Neuronal stem cell (in vitro differentiated cells): ENCODE results near the gene RTF2.

Experiments
- DNase-seq: peaks from one replicate; pipeline ENCODE4 v3.0.0-alpha.2; 2013; ENCODE audit warnings: low spot score
- H2AFZ ChIP-seq: one replicate; pipeline ENCODE4 v1.6.1; 2013; ENCODE audit warnings: mild to moderate bottlenecking, low read length, inconsistent platforms
- H2AK5ac ChIP-seq: 2 replicates; pipeline ENCODE4 v1.6.1; 2013; ENCODE audit warnings: low read depth, mild to moderate bottlenecking, inconsistent platforms, low read length, moderate library complexity, mixed read lengths
- H2BK120ac ChIP-seq: 2 replicates; pipeline ENCODE4 v1.6.1; 2013; ENCODE audit warnings: low read depth, mild to moderate bottlenecking, inconsistent platforms, low read length, moderate library complexity, mixed read lengths
- H2BK12ac ChIP-seq: one replicate; pipeline ENCODE4 v1.6.1; 2013; ENCODE audit warnings: low read length, inconsistent platforms
- H2BK15ac ChIP-seq: 2 replicates; pipeline ENCODE4 v1.6.1; 2013; ENCODE audit warnings: mild to moderate bottlenecking, low read length, inconsistent platforms, mixed read lengths
- H2BK5ac ChIP-seq: one replicate; pipeline ENCODE4 v1.6.1; 2013; ENCODE audit warnings: inconsistent platforms, mild to moderate bottlenecking, low read length, moderate library complexity
- H3K14ac ChIP-seq: one replicate; pipeline ENCODE4 v1.6.1; 2013; ENCODE audit warnings: low read length, inconsistent platforms
- H3K18ac ChIP-seq: 2 replicates; pipeline ENCODE4 v1.6.1; 2013; ENCODE audit warnings: low read length, inconsistent platforms
- H3K23ac ChIP-seq: 2 replicates; pipeline ENCODE4 v1.6.1; 2013; ENCODE audit warnings: low read depth, mild to moderate bottlenecking, mixed read lengths, low read length, inconsistent platforms; ENCODE audit not compliant: poor library complexity
- H3K27ac ChIP-seq: replicated peaks from 3 replicates; pipeline ENCODE4 v1.5.1; 2013; ENCODE audit warnings: low read length, inconsistent platforms
- H3K27me3 ChIP-seq, 3 experiments: 2 replicates each; pipeline ENCODE4 v1.6.1; 2013; ENCODE audit warnings: low read length in 3 of 3, mild to moderate bottlenecking in 2 of 3, inconsistent platforms in 1 of 3, low read depth in 1 of 3, mixed read lengths in 1 of 3, moderate library complexity in 1 of 3; ENCODE audit not compliant: control insufficient read depth in 3 of 3, insufficient read depth in 3 of 3
- H3K36me3 ChIP-seq, 2 donors: replicated peaks in 1 of 2; 2 replicates each; pipeline ENCODE4 v1.6.1; 2013; ENCODE audit warnings: low read length in 2 of 2; ENCODE audit not compliant: control insufficient read depth in 2 of 2, insufficient read depth in 2 of 2
- H3K4ac ChIP-seq: 2 replicates; pipeline ENCODE4 v1.6.1; 2013; ENCODE audit warnings: inconsistent platforms, mild to moderate bottlenecking, low read length, moderate library complexity
- H3K4me1 ChIP-seq, 2 donors: 1 replicate in 1 of 2; 2 replicates in 1 of 2; pipeline ENCODE4 v1.6.1; 2013; ENCODE audit warnings: low read length in 2 of 2, low read depth in 1 of 2; ENCODE audit not compliant: control insufficient read depth in 2 of 2, insufficient read depth in 1 of 2
- H3K4me2 ChIP-seq: one replicate; pipeline ENCODE4 v1.6.1; 2013; ENCODE audit warnings: mild to moderate bottlenecking, low read length, inconsistent platforms; ENCODE audit not compliant: insufficient read depth, poor library complexity, severe bottlenecking
- H3K4me3 ChIP-seq, 2 donors: 2 replicates each; pipeline ENCODE4 v1.5.1; 2013; ENCODE audit warnings: low read length in 2 of 2, mild to moderate bottlenecking in 2 of 2, inconsistent platforms in 1 of 2, moderate library complexity in 1 of 2
- H3K79me1 ChIP-seq: one replicate; pipeline ENCODE4 v1.6.1; 2013; ENCODE audit warnings: low read depth, mild to moderate bottlenecking, inconsistent platforms, low read length, moderate library complexity
- H3K9ac ChIP-seq: one replicate; pipeline ENCODE4 v1.6.1; 2013; ENCODE audit warnings: mild to moderate bottlenecking, low read depth, low read length, inconsistent platforms; ENCODE audit not compliant: poor library complexity
- H3K9me3 ChIP-seq, 2 donors: replicated peaks in 1 of 2; 2 replicates each; pipeline versions ENCODE3 to v1.6.1; 2013; ENCODE audit warnings: low read length in 2 of 2, mild to moderate bottlenecking in 2 of 2, inconsistent platforms in 1 of 2, low read depth in 1 of 2, mixed read lengths in 1 of 2, moderate library complexity in 1 of 2; ENCODE audit not compliant: control insufficient read depth in 2 of 2, insufficient read depth in 1 of 2
- H4K8ac ChIP-seq: one replicate; pipeline ENCODE4 v1.6.1; 2013; ENCODE audit warnings: low read depth, mild to moderate bottlenecking, inconsistent platforms, low read length, moderate library complexity
- H4K91ac ChIP-seq: one replicate; pipeline ENCODE4 v1.6.1; 2013; ENCODE audit warnings: low read length, low read depth, mild to moderate bottlenecking, inconsistent platforms; ENCODE audit not compliant: poor library complexity
- WGBS, 2 donors: extraction: QIAGEN DNeasy Blood & Tissue Kit; methylation state at CpG; one replicate each; pipeline ENCODE4 v1.1.7; 2013; ENCODE audit warnings: missing lambda C conversion rate in 2 of 2, mixed read lengths in 1 of 2; ENCODE audit not compliant: insufficient read length in 2 of 2, insufficient replicate concordance in 1 of 2; ENCODE audit errors: extremely low coverage in 2 of 2; 5-methylcytosine and 5-hydroxymethylcytosine counted together

RTF2 gene

DNA sequence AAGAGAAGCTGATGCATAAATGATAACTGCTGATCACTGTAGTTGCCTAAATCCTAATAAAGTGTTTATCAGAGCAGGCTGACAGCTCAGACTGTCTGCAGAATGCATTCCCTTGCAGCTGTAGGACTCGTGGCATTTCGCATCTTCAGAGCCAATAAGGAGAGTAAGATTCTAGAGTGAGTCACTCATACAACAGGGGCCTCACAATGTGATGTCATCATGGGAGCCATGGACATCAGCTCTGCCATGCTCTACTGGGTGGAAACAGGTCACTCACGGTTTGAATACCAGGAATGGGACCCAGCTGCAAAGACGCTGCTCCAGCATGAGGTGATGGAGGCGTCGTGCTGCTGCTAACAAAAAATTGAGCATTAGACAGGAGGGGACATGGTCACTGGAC is 72.0 kb downstream of the RTF2 start:
- H2AK5ac ChIP-seq, result no peak overlapping the region
- H3K9ac ChIP-seq, result no peak overlapping the region
- no peak overlapping the region for H3K18ac ChIP-seq
- no peak overlapping the region for H3K4me3 ChIP-seq
- H3K14ac ChIP-seq, result no peak overlapping the region
- no peak overlapping the region for H2BK120ac ChIP-seq
- H3K4me1 ChIP-seq, result no peaks in the 10 kb centered on the region
- H2BK5ac ChIP-seq, result no peak overlapping the region
- H3K27me3 ChIP-seq, result no peaks in the 10 kb centered on the region
- no peak overlapping the region for H4K8ac ChIP-seq
- H2BK15ac ChIP-seq, result no peak overlapping the region
- H2BK12ac ChIP-seq, result no peak overlapping the region
- H3K79me1 ChIP-seq, result no peaks in the 10 kb centered on the region
- no peak overlapping the region for H3K4ac ChIP-seq
- DNase-seq, result no peak
- no peak overlapping the region for H4K91ac ChIP-seq
- no peaks in the 10 kb centered on the region for H3K36me3 ChIP-seq
- no peak overlapping the region for H3K27ac ChIP-seq
- WGBS, 2 donors, result no CpG with 5 or more reads among the region's 6 CpGs
- H2AFZ ChIP-seq, result no peak overlapping the region
- peaks cover 0 to 2% of the 10 kb centered on the region in 2 donors for H3K9me3 ChIP-seq
- no peak overlapping the region for H3K23ac ChIP-seq
- no peak overlapping the region for H3K4me2 ChIP-seq

GRCh38 chr20:56542489-56543030 is 74.1 kb downstream of the RTF2 start:
- Histone ChIP-seq H3K4me2 (no peak overlapping the region), H3K36me3 (no peaks in the 10 kb centered on the region), H3K14ac (no peak overlapping the region), H2AK5ac (no peak overlapping the region), H2AFZ (no peak overlapping the region), H2BK12ac (no peak overlapping the region), H3K9ac (no peak overlapping the region), H3K27ac (no peak overlapping the region), H3K9me3 (peaks cover 0 to 2% of the 10 kb centered on the region in 2 donors), H3K23ac (no peak overlapping the region), H2BK15ac (no peak overlapping the region), H3K4ac (no peak overlapping the region), H2BK5ac (no peak overlapping the region), H3K27me3 (no peaks in the 10 kb centered on the region), H3K4me1 (no peaks in the 10 kb centered on the region), H3K18ac (no peak overlapping the region), H4K91ac (no peak overlapping the region), H3K79me1 (peaks cover 1% of the 10 kb centered on the region), H2BK120ac (no peak overlapping the region), H3K4me3 (no peak overlapping the region), H4K8ac (no peak overlapping the region)
- no CpG with 5 or more reads among the region's 9 CpGs for WGBS, 2 donors
- DNase-seq, result no peak

- Histone ChIP-seq H3K27me3 (peaks cover 0 to 5% (median 0%) of the 10 kb centered on the region in 3 experiments), H2BK5ac (no peak overlapping the region), H3K4me2 (no peak overlapping the region), H2AK5ac (no peak overlapping the region), H4K91ac (no peak overlapping the region), H2BK12ac (no peak overlapping the region), H3K23ac (no peak overlapping the region), H3K36me3 (no peaks in the 10 kb centered on the region), H3K9ac (no peak overlapping the region), H3K4me1 (no peaks in the 10 kb centered on the region), H3K27ac (no peak overlapping the region), H3K79me1 (peaks cover 1% of the 10 kb centered on the region), H4K8ac (no peak overlapping the region), H3K4ac (no peak overlapping the region), H3K4me3 (no peak overlapping the region), H3K9me3 (no peaks in the 10 kb centered on the region), H2BK15ac (no peak overlapping the region), H3K18ac (no peak overlapping the region), H3K14ac (no peak overlapping the region), H2BK120ac (no peak overlapping the region), H2AFZ (no peak overlapping the region)
- WGBS, 2 donors, result no CpG with 5 or more reads among the region's 8 CpGs
- DNase-seq, result no peak
Measured at GRCh38 chr20:56551571-56551970, 83.1 kb downstream of the RTF2 start.

- H3K27me3 ChIP-seq, result peaks cover 0 to 6% (median 0%) of the 10 kb centered on the region in 3 experiments
- H2BK15ac ChIP-seq, result no peak overlapping the region
- no peak overlapping the region for H3K27ac ChIP-seq
- no peak overlapping the region for H2AK5ac ChIP-seq
- no peak overlapping the region for H3K23ac ChIP-seq
- no peak overlapping the region for H2BK12ac ChIP-seq
- H3K4me1 ChIP-seq, result no peaks in the 10 kb centered on the region
- H3K4me3 ChIP-seq, result no peak overlapping the region
- no peak overlapping the region for H2BK5ac ChIP-seq
- no peak overlapping the region for H3K14ac ChIP-seq
- H3K4me2 ChIP-seq, result no peak overlapping the region
- H3K18ac ChIP-seq, result no peak overlapping the region
- no peak overlapping the region for H3K9ac ChIP-seq
- no peak overlapping the region for H2AFZ ChIP-seq
- H4K91ac ChIP-seq, result no peak overlapping the region
- no peaks in the 10 kb centered on the region for H3K79me1 ChIP-seq
- H2BK120ac ChIP-seq, result no peak overlapping the region
- no peak overlapping the region for H3K4ac ChIP-seq
- H3K9me3 ChIP-seq, result no peaks in the 10 kb centered on the region
- no peak for DNase-seq
- no peak overlapping the region for H4K8ac ChIP-seq
- no peaks in the 10 kb centered on the region for H3K36me3 ChIP-seq
- no CpG with 5 or more reads among the region's 8 CpGs for WGBS, 2 donors
Measured at GRCh38 chr20:56552911-56553629, 84.6 kb downstream of the RTF2 start.
